Inferior parietal cortex (tissue), 1 donor: ENCODE results near the gene IQGAP3.
"Not testable (repeated sequence)": the region's sequence is repeated elsewhere in the genome, so short reads cannot be mapped to it uniquely, and the experiment has no call there.

Experiments
- DNase-seq: peaks from one replicate; pipeline ENCODE4 v3.0.0-alpha.2; 2016; ENCODE audit errors: extremely low spot score

IQGAP3 gene

GRCh38 chr1:156571919-156572662 lies at the start of gene IQGAP3:
IQGAP3 (minus strand) TSS chr1:156572565; CDS start chr1:156572529, 36 bp downstream.
- peak; percentile 79 for DNase-seq

- DNase-seq, result no peak
These were observed 47.2 kb upstream of the IQGAP3 start for GRCh38 chr1:156619582-156619955.

- DNase-seq, result peak; percentile 57
These were observed 46.7 kb upstream of the IQGAP3 start, which contains the start of gene HAPLN2 for GRCh38 chr1:156618853-156619581. HAPLN2 (plus strand) TSS chr1:156619415; CDS start chr1:156623491, 4,076 bp downstream.

GRCh38 chr1:156616463-156616862 lies 44.1 kb upstream of the IQGAP3 start:
- peak; percentile 94 for DNase-seq

- no peak for DNase-seq
These were observed 43.6 kb upstream of the IQGAP3 start for GRCh38 chr1:156615946-156616345.

- no peak for DNase-seq
These were observed 40.3 kb upstream of the IQGAP3 start for GRCh38 chr1:156612666-156613065.

GRCh38 chr1:156610072-156610471 lies 37.7 kb upstream of the IQGAP3 start:
- not testable (repeated sequence) for DNase-seq

- DNase-seq, result no peak
These were observed 36.6 kb upstream of the IQGAP3 start for GRCh38 chr1:156608981-156609380.

GRCh38 chr1:156608036-156608674 lies 35.8 kb upstream of the IQGAP3 start:
- DNase-seq, result peak; percentile 86

- not testable (repeated sequence) for DNase-seq
These were observed 35.0 kb upstream of the IQGAP3 start for GRCh38 chr1:156607344-156607743.

GRCh38 chr1:156602557-156602993 lies 30.2 kb upstream of the IQGAP3 start:
- DNase-seq, result no peak

GRCh38 chr1:156601892-156602291 lies 29.5 kb upstream of the IQGAP3 start:
- no peak for DNase-seq

- peak; percentile 92 for DNase-seq
These were observed 28.9 kb upstream of the IQGAP3 start, which contains the start of gene GPATCH4 for GRCh38 chr1:156601122-156601830. GPATCH4 (minus strand) TSS chr1:156601479.

- DNase-seq, result no peak
These were observed 28.4 kb upstream of the IQGAP3 start for GRCh38 chr1:156600733-156601121.

- DNase-seq, result no peak
These were observed 27.4 kb upstream of the IQGAP3 start for GRCh38 chr1:156599811-156600210.

- DNase-seq, result no peak
These were observed 26.5 kb upstream of the IQGAP3 start for GRCh38 chr1:156598731-156599432.

- DNase-seq, result no peak
These were observed 25.8 kb upstream of the IQGAP3 start for GRCh38 chr1:156598125-156598524.

GRCh38 chr1:156596426-156596825 lies 24.1 kb upstream of the IQGAP3 start:
- DNase-seq, result no peak

GRCh38 chr1:156595016-156595415 lies 22.7 kb upstream of the IQGAP3 start:
- DNase-seq, result no peak

- no peak for DNase-seq
These were observed 21.8 kb upstream of the IQGAP3 start for GRCh38 chr1:156594190-156594589.

- DNase-seq, result no peak
These were observed 21.3 kb upstream of the IQGAP3 start for GRCh38 chr1:156593661-156593989.
